ENCODE results near the gene CLTB. TPM values are rescaled to one million over a fixed set of nuclear protein-coding genes. Genes with fewer than 3 reads are reported as not detected.

The CLTB gene
- total and polyA plus RNA-seq, 2 donors (not counting 1 experiment from before 2014, with no cell fraction given): 29.9 to 41.7 TPM

- peak overlapping the region; percentile 6 for H3K27ac Mint-ChIP-seq
- DNase-seq: no peak
- no peak overlapping the region for H2AFZ ChIP-seq (ENCODE audit: insufficient read depth, low read depth, low read length, poor library complexity, severe bottlenecking)
These were observed 44.5 kb downstream of the CLTB start for GRCh38 chr5:176371621-176372539.

More at GRCh38 chr5:176371621-176372539, 44.5 kb downstream of the CLTB start:
- Mint-ChIP-seq H3K9me3 (ENCODE audit: insufficient read depth) (no peaks in the 10 kb centered on the region), H3K27me3 (no peaks in the 10 kb centered on the region), H3K4me3 (no peak overlapping the region), H3K4me1 (peaks cover 13% of the 10 kb centered on the region)
- H3K36me3 ChIP-seq (replicated peaks in 1 of 2; ENCODE audit: control extremely low read depth in 1 of 2, control insufficient read depth in 1 of 2, extremely low read depth in 1 of 2, insufficient read depth in 2 of 2, low read length in 1 of 2): peaks cover 0 to 15% of the 10 kb centered on the region in 2 experiments
- no peak overlapping the region for H3K4me3 ChIP-seq (ENCODE audit: control extremely low read depth in 1 of 5, extremely low read depth in 1 of 5, insufficient read depth in 1 of 5, low read depth in 2 of 5, low read length in 4 of 5)
- H3K79me2 ChIP-seq (ENCODE audit: control insufficient read depth, insufficient read depth, low read length): no peaks in the 10 kb centered on the region
- H4K20me1 ChIP-seq (ENCODE audit: control insufficient read depth, insufficient read depth, low read length, poor library complexity, severe bottlenecking): no peaks in the 10 kb centered on the region
- WGBS (ENCODE audit: insufficient coverage): 100% methylated on average over 12 of the region's 13 CpGs
- intact Hi-C loops (cut with micrococcal nuclease): loop anchor here (2.0 kb wide), 1 partner anchor 17 kb away; the partner anchor contains the start of genes HIGD2A and NOP16
- no peaks in the 10 kb centered on the region for H3K27me3 ChIP-seq (replicated peaks in 1 of 4; ENCODE audit: control extremely low read depth in 1 of 4, control insufficient read depth in 3 of 4, insufficient read depth in 4 of 4, low read length in 3 of 4)
- H3K4me1 ChIP-seq (ENCODE audit: control insufficient read depth in 2 of 2, insufficient read depth in 2 of 2, low read length in 2 of 2): peaks cover 8 to 11% of the 10 kb centered on the region in 2 donors
- ATAC-seq (ENCODE audit: low read depth): no peak
- ChIA-PET CTCF (no interaction called here), POLR2A (interaction anchor here (1.0 to 1.1 kb wide), 2 partner anchors 10 kb away, joined by 3 read pairs; partner anchors contain the start of gene KIAA1191)
- H3K9me3 ChIP-seq (ENCODE audit: control extremely low read depth in 1 of 3, control insufficient read depth in 2 of 3, insufficient read depth in 1 of 3, low read length in 2 of 3): peaks cover 0 to 3% (median 0%) of the 10 kb centered on the region in 3 donors
- H3K9ac ChIP-seq (ENCODE audit: low read length): no peak overlapping the region
- H3K27ac ChIP-seq (ENCODE audit: low read length in 2 of 2): no peak overlapping the region
- TF ChIP-seq, protein P1, sequence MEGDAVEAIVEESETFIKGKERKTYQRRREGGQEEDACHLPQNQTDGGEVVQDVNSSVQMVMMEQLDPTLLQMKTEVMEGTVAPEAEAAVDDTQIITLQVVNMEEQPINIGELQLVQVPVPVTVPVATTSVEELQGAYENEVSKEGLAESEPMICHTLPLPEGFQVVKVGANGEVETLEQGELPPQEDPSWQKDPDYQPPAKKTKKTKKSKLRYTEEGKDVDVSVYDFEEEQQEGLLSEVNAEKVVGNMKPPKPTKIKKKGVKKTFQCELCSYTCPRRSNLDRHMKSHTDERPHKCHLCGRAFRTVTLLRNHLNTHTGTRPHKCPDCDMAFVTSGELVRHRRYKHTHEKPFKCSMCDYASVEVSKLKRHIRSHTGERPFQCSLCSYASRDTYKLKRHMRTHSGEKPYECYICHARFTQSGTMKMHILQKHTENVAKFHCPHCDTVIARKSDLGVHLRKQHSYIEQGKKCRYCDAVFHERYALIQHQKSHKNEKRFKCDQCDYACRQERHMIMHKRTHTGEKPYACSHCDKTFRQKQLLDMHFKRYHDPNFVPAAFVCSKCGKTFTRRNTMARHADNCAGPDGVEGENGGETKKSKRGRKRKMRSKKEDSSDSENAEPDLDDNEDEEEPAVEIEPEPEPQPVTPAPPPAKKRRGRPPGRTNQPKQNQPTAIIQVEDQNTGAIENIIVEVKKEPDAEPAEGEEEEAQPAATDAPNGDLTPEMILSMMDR (IDR thresholded peaks at IDR 0.05): no peak
- TF ChIP-seq EZH2 (IDR thresholded peaks at IDR 0.05; ENCODE audit: borderline replicate concordance, insufficient read depth, low read depth, low read length, poor library complexity, severe bottlenecking): no peak
- H3K4me2 ChIP-seq (replicated peaks; ENCODE audit: low read depth, low read length, poor library complexity, severe bottlenecking): no peak overlapping the region

Data from B cell (primary cell).